ENCODE data around the gene ZBTB34.

ZBTB34 gene

DNA sequence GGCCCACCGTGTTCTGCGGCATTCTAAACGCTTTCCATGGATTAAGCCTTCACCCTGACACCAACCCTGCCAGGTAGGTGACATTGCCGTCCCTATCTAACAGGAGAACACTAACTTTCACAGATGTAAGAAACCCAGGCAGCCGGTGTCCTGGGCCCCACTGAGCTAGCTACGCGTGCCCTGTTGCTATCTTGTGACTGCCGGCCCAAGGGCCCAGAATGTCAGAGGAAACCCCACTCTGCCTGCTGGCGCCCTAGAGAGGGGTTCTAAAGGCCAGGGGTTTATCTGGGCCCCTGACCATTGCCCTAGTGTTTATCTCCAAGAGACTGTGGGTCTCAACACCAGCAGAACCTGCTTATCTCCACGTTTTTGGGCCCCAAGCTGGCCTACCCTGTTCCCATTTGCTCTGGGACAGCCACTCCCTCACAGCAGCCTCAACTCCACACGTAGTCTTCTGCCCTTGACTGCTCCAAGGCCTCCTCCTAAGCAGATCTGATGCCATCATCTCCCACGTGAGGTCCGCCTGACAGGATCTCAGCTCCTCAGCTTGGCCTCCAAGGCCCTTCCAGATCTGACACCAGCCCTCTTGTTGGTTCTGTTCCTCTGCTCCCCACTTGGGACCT is 18.1 kb upstream of the ZBTB34 start:
- H3K9me3 ChIP-seq (ENCODE audit: control insufficient read depth in 2 of 2, low read length in 2 of 2) = no peaks in the 10 kb centered on the region
- H3K27ac ChIP-seq (ENCODE audit: low read depth in 2 of 2, low read length in 2 of 2) = no peak overlapping the region
- no peak overlapping the region for H3K9ac ChIP-seq (ENCODE audit: low read depth in 1 of 2, low read length in 2 of 2)
- peaks cover 0 to 2% of the 10 kb centered on the region in 2 donors for H3K36me3 ChIP-seq (ENCODE audit: control insufficient read depth in 2 of 2, insufficient read depth in 2 of 2, low read length in 2 of 2)
- H3K4me3 ChIP-seq (ENCODE audit: low read length in 2 of 2) = no peak overlapping the region
- no peaks in the 10 kb centered on the region for H3K27me3 ChIP-seq (ENCODE audit: control insufficient read depth in 2 of 2, insufficient read depth in 2 of 2, low read length in 2 of 2)
- H3K4me1 ChIP-seq (ENCODE audit: control insufficient read depth in 2 of 2, insufficient read depth in 2 of 2, low read length in 2 of 2) = no peaks in the 10 kb centered on the region

DNA sequence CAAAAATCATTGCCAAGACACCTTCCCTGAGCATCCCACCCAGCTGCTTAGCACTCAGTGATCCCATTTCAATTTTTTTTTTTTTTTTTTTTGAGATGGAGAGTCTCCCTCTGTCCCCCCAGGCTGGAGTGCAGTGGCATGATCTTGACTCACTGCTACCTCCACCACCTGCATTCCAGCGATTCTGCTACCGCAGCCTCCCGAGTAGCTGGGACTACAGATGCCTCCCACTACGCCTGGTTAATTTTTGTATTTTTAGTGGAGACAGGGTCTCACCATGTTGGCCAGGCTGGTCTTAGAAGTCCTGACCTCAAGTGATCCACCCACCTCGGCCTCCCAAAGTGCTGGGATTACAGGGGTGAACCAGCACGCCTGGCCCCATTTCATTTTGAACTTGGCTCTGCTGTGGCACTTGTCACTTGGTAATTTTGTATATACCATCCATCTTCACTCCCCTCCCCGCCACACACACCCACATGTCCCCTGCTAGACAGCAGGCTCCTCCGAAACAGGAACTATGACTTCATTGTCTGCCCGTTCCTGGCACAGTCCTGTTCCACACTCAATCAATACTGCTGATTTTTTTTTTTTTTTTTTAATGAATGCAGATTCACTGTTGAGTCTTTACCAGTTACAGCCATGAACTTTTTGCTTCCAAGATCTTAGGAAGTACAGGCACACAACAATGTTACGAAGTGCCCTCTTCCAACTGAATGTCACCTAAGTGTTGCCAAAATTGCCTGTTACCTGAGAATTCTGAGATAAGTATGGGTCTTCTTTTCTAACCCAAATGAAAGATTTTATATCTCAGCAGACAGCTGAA is 17.3 kb upstream of the ZBTB34 start:
- H3K4me3 ChIP-seq (ENCODE audit: low read length in 2 of 2) = no peak overlapping the region
- no peaks in the 10 kb centered on the region for H3K27me3 ChIP-seq (ENCODE audit: control insufficient read depth in 2 of 2, insufficient read depth in 2 of 2, low read length in 2 of 2)
- peaks cover 0 to 2% of the 10 kb centered on the region in 2 donors for H3K36me3 ChIP-seq (ENCODE audit: control insufficient read depth in 2 of 2, insufficient read depth in 2 of 2, low read length in 2 of 2)
- H3K9me3 ChIP-seq (ENCODE audit: control insufficient read depth in 2 of 2, low read length in 2 of 2) = no peaks in the 10 kb centered on the region
- no peak overlapping the region for H3K27ac ChIP-seq (ENCODE audit: low read depth in 2 of 2, low read length in 2 of 2)
- no peak overlapping the region for H3K9ac ChIP-seq (ENCODE audit: low read depth in 1 of 2, low read length in 2 of 2)
- no peaks in the 10 kb centered on the region for H3K4me1 ChIP-seq (ENCODE audit: control insufficient read depth in 2 of 2, insufficient read depth in 2 of 2, low read length in 2 of 2)

DNA sequence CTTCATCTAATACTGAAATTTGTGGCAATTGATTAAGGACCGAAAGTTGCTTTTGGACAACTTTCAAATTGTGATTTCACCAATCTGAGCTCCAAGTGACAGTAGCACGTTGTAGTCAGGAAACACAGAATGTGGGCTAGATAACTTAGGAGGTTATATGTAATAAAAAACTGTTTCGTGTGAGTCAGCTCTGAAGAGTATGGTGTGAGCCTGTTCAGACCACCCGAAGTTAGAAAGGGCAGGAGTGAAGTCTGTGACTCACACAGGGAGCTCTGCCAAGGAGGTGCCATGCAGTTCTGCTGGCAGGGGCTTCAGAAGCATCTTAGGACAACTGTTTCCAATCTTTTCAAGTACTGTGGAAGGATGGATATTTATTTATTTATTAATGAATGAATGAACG is 16.4 kb upstream of the ZBTB34 start:
- no peak overlapping the region for H3K4me3 ChIP-seq (ENCODE audit: low read length in 2 of 2)
- no peaks in the 10 kb centered on the region for H3K4me1 ChIP-seq (ENCODE audit: control insufficient read depth in 2 of 2, insufficient read depth in 2 of 2, low read length in 2 of 2)
- H3K27me3 ChIP-seq (ENCODE audit: control insufficient read depth in 2 of 2, insufficient read depth in 2 of 2, low read length in 2 of 2) = no peaks in the 10 kb centered on the region
- H3K36me3 ChIP-seq (ENCODE audit: control insufficient read depth in 2 of 2, insufficient read depth in 2 of 2, low read length in 2 of 2) = no peaks in the 10 kb centered on the region
- no peaks in the 10 kb centered on the region for H3K9me3 ChIP-seq (ENCODE audit: control insufficient read depth in 2 of 2, low read length in 2 of 2)
- H3K9ac ChIP-seq (ENCODE audit: low read depth in 1 of 2, low read length in 2 of 2) = no peak overlapping the region
- H3K27ac ChIP-seq (ENCODE audit: low read depth in 2 of 2, low read length in 2 of 2) = no peak overlapping the region

DNA sequence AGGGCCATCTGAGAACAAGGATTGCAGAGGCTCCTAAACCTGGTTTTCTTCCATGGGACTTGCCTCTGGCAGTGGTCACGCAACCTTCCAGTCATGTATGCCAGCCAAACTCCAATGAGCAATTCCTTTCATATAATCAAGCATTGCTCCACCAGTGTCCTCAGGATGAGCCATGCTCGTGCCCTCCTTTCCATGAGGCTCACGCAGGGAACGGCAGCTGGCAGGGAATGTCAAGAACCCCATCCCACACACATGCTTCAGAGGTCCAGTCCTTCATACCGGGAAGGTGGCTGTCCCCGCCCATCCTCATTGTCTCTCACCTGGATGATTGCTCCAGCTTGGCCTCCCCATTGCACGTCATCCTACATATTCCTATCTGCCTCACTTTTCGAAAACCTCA is 13.4 kb upstream of the ZBTB34 start:
- Histone ChIP-seq H3K4me1 (ENCODE audit: control insufficient read depth in 2 of 2, insufficient read depth in 2 of 2, low read length in 2 of 2) (no peaks in the 10 kb centered on the region), H3K27ac (ENCODE audit: low read depth in 2 of 2, low read length in 2 of 2) (no peak overlapping the region), H3K36me3 (ENCODE audit: control insufficient read depth in 2 of 2, insufficient read depth in 2 of 2, low read length in 2 of 2) (no peaks in the 10 kb centered on the region), H3K27me3 (ENCODE audit: control insufficient read depth in 2 of 2, insufficient read depth in 2 of 2, low read length in 2 of 2) (peaks cover 0 to 3% of the 10 kb centered on the region in 2 donors), H3K9me3 (ENCODE audit: control insufficient read depth in 2 of 2, low read length in 2 of 2) (no peaks in the 10 kb centered on the region), H3K4me3 (ENCODE audit: low read length in 2 of 2) (no peak overlapping the region), H3K9ac (ENCODE audit: low read depth in 1 of 2, low read length in 2 of 2) (no peak overlapping the region)

DNA sequence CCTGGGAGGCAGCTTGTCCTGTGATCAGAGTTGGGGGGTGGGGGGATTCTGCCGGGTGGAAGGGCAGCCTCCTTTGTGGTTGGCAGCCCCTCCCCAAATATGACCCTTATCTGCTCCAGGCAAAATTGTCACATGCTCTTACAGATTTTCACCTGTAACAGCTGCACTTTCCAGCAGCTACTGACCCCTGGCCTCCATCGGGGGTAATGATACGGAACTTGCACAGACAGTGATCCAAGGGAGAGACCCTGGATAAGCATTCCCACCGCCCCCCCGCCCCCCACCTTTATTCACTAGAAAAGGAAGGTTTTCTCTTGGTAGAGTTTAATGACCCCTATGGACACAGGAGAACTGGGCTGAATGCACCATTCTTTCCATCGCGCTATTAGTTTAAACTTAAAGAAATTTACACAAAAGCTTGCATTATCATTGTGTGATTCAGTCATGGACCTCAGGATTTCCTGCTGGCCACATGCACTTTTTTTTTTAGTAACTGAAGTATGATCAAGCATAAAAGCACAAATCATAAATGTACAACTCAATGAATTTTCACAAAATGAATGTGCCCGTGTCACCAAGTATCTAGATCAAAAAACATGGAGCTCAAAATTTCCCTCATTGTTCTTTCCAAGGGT is 10.7 kb upstream of the ZBTB34 start:
- Histone ChIP-seq H3K36me3 (ENCODE audit: control insufficient read depth in 2 of 2, insufficient read depth in 2 of 2, low read length in 2 of 2) (no peaks in the 10 kb centered on the region), H3K4me3 (ENCODE audit: low read length in 2 of 2) (no peak overlapping the region), H3K27ac (ENCODE audit: low read depth in 2 of 2, low read length in 2 of 2) (no peak overlapping the region), H3K9me3 (ENCODE audit: control insufficient read depth in 2 of 2, low read length in 2 of 2) (no peaks in the 10 kb centered on the region), H3K4me1 (ENCODE audit: control insufficient read depth in 2 of 2, insufficient read depth in 2 of 2, low read length in 2 of 2) (no peaks in the 10 kb centered on the region), H3K9ac (ENCODE audit: low read depth in 1 of 2, low read length in 2 of 2) (no peak overlapping the region), H3K27me3 (ENCODE audit: control insufficient read depth in 2 of 2, insufficient read depth in 2 of 2, low read length in 2 of 2) (peaks cover 4 to 7% of the 10 kb centered on the region in 2 donors)

DNA sequence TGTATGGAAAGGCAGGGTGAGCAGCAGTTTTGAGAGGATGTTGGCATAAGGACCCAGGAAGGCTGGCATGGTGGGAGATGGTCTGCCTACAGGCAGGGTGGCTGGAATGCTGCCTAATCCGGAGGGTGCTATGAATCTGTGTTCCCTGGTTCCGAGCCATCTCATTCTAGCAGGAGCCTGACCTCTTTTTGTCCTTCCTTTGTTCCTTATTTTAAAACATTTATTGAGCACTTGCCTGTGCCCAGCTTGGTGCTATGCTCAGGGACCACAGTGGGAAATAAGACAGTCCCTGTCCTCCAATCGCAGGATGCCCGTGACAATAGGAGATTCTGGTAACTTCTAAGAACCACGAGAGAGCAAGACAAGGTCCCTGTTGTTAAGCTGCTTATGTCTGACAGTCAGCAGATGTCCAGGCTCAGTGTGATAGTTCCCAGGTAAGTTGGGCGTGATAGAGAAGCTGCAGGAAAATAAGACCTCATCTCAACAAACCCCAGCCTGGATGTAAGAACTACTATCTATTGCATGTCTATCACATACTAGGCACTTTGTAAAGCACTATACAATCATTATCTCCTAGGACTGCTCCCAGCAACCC is 9.1 kb upstream of the ZBTB34 start:
- H3K27me3 ChIP-seq (ENCODE audit: control insufficient read depth in 2 of 2, insufficient read depth in 2 of 2, low read length in 2 of 2) = peaks cover 4 to 7% of the 10 kb centered on the region in 2 donors
- no peak overlapping the region for H3K4me3 ChIP-seq (ENCODE audit: low read length in 2 of 2)
- no peaks in the 10 kb centered on the region for H3K9me3 ChIP-seq (ENCODE audit: control insufficient read depth in 2 of 2, low read length in 2 of 2)
- H3K9ac ChIP-seq (ENCODE audit: low read depth in 1 of 2, low read length in 2 of 2) = no peak overlapping the region
- H3K36me3 ChIP-seq (ENCODE audit: control insufficient read depth in 2 of 2, insufficient read depth in 2 of 2, low read length in 2 of 2) = no peaks in the 10 kb centered on the region
- H3K27ac ChIP-seq (ENCODE audit: low read depth in 2 of 2, low read length in 2 of 2) = no peak overlapping the region
- H3K4me1 ChIP-seq (ENCODE audit: control insufficient read depth in 2 of 2, insufficient read depth in 2 of 2, low read length in 2 of 2) = no peaks in the 10 kb centered on the region

DNA sequence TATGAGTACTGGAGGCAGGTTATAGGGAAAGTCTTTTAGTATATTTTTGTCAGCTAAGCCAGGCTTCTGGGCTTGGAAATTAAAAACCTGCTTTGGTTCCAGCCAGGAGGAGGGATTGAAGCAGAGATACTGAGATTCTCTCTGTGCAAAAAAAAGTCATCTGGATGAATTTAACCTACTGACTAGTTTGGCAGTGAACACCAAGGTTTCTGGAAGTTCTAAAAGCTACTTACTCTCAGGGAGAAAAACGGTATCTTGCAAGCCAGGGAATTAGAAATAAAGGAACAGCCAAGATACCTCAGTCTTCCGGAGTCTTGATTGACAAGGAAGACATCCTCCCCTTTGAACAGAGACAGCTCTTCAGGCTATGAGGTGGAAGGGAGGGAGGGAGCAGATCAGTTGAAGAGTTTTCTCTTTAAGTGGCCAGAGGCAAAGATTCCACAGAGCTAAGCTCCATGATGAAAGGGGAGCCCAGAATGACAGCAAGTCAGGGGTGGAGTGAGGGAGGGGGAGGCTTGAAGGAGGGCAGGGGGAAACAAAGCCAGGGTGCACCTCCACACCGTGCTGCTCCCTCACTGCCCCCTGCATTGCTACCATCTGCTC is 8.3 kb upstream of the ZBTB34 start:
- Histone ChIP-seq H3K27ac (ENCODE audit: low read depth in 2 of 2, low read length in 2 of 2) (no peak overlapping the region), H3K27me3 (ENCODE audit: control insufficient read depth in 2 of 2, insufficient read depth in 2 of 2, low read length in 2 of 2) (peaks cover 4 to 7% of the 10 kb centered on the region in 2 donors), H3K9me3 (ENCODE audit: control insufficient read depth in 2 of 2, low read length in 2 of 2) (no peaks in the 10 kb centered on the region), H3K9ac (ENCODE audit: low read depth in 1 of 2, low read length in 2 of 2) (no peak overlapping the region), H3K4me3 (ENCODE audit: low read length in 2 of 2) (no peak overlapping the region), H3K36me3 (ENCODE audit: control insufficient read depth in 2 of 2, insufficient read depth in 2 of 2, low read length in 2 of 2) (no peaks in the 10 kb centered on the region), H3K4me1 (ENCODE audit: control insufficient read depth in 2 of 2, insufficient read depth in 2 of 2, low read length in 2 of 2) (no peaks in the 10 kb centered on the region)

DNA sequence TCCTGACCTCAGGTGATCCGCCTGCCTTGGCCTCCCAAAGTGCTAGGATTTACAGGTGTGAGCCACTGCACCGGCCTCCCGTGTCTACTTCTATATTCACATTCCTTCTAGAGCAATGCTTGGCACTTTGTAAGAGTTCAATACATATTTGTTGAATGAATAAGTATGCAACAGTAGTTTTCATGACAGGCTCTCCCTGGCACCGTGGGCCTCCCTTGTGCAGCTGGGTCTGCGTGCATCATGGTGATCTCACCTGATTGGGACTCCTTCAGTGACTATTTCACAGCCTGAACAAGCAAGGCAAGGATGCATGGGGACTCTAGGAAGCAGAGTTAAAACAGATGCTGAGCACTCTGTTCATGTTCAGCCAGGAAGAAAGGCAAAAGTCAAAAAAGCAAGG is 6.8 kb upstream of the ZBTB34 start:
- peaks cover 7% of the 10 kb centered on the region in 2 donors for H3K27me3 ChIP-seq (ENCODE audit: control insufficient read depth in 2 of 2, insufficient read depth in 2 of 2, low read length in 2 of 2)
- H3K36me3 ChIP-seq (ENCODE audit: control insufficient read depth in 2 of 2, insufficient read depth in 2 of 2, low read length in 2 of 2) = no peaks in the 10 kb centered on the region
- H3K9me3 ChIP-seq (ENCODE audit: control insufficient read depth in 2 of 2, low read length in 2 of 2) = no peaks in the 10 kb centered on the region
- H3K4me1 ChIP-seq (ENCODE audit: control insufficient read depth in 2 of 2, insufficient read depth in 2 of 2, low read length in 2 of 2) = no peaks in the 10 kb centered on the region
- H3K9ac ChIP-seq (ENCODE audit: low read depth in 1 of 2, low read length in 2 of 2) = no peak overlapping the region
- H3K27ac ChIP-seq (ENCODE audit: low read depth in 2 of 2, low read length in 2 of 2) = no peak overlapping the region
- no peak overlapping the region for H3K4me3 ChIP-seq (ENCODE audit: low read length in 2 of 2)

DNA sequence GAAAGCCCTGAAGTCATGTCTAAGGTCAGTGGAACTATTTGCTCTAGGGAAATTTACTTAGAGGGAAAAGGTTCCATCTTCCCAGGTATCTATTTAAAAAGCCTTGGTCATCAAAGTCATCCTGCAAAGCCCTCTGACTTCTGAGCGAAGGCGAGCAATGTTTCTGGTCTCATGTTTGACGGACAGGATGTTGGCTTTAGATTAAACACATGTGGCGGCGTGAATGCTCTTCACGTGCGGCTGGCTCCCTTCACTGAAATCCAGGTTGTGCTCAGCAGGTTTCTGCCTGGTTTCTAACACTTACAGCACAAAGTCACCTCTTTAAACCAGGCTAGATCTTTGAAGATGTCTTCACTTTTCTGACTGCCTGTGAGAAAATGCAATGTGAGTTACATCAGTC is 5.7 kb upstream of the ZBTB34 start:
- Histone ChIP-seq H3K9me3 (ENCODE audit: control insufficient read depth in 2 of 2, low read length in 2 of 2) (no peaks in the 10 kb centered on the region), H3K4me3 (ENCODE audit: low read length in 2 of 2) (no peak overlapping the region), H3K27me3 (ENCODE audit: control insufficient read depth in 2 of 2, insufficient read depth in 2 of 2, low read length in 2 of 2) (peaks cover 7% of the 10 kb centered on the region in 2 donors)

More for the DNA sequence above, 5.7 kb upstream of the ZBTB34 start:
- H3K4me1 ChIP-seq (ENCODE audit: control insufficient read depth in 2 of 2, insufficient read depth in 2 of 2, low read length in 2 of 2) = peaks cover 0 to under 1% of the 10 kb centered on the region in 2 donors
- no peaks in the 10 kb centered on the region for H3K36me3 ChIP-seq (ENCODE audit: control insufficient read depth in 2 of 2, insufficient read depth in 2 of 2, low read length in 2 of 2)
- H3K9ac ChIP-seq (ENCODE audit: low read depth in 1 of 2, low read length in 2 of 2) = no peak overlapping the region
- H3K27ac ChIP-seq (ENCODE audit: low read depth in 2 of 2, low read length in 2 of 2) = no peak overlapping the region

Measured in mucosa of rectum (tissue), 2 donors.